Fibroblast of the aortic adventitia (primary cell): ENCODE measurements around the gene FCER2. TPM values are rescaled to one million over a fixed set of nuclear protein-coding genes. Genes with fewer than 3 reads are reported as not detected.

Experiments used
- DNase-seq: peaks from one replicate; pipeline ENCODE4 v3.0.0-alpha.2; 2010; ENCODE audit warnings: low read depth
- H3K4me3 ChIP-seq: 2 replicates; pipeline ENCODE4 v1.5.1; 2011; ENCODE audit warnings: low read depth, mild to moderate bottlenecking, control low read depth, low read length, moderate library complexity
- CTCF ChIP-seq: IDR thresholded peaks from 2 replicates; pipeline ENCODE4 v1.5.1; 2011; ENCODE audit warnings: mild to moderate bottlenecking, low read length, control low read depth, inconsistent platforms; ENCODE audit not compliant: insufficient read depth
- total RNA-seq: library from RNA; depleted of rRNA; stranded (reverse); fragments of >200 nt; gene quantifications from 2 replicates; pipeline ENCODE4 v1.2.3, GENCODE V29; 2012; ENCODE audit warnings: low replicate concordance

FCER2 gene
- total RNA-seq, 1 donor = not detected

- TF ChIP-seq CTCF = no peak
- DNase-seq = no peak
- no peak overlapping the region for H3K4me3 ChIP-seq
Measured at GRCh38 chr19:7672522-7672921, 29.4 kb downstream of the FCER2 start.

GRCh38 chr19:7670790-7671189 lies 31.1 kb downstream of the FCER2 start:
- TF ChIP-seq CTCF = no peak
- H3K4me3 ChIP-seq = no peak overlapping the region
- no peak for DNase-seq

- TF ChIP-seq CTCF = no peak
- H3K4me3 ChIP-seq = no peak overlapping the region
- DNase-seq = no peak
Measured at GRCh38 chr19:7670150-7670783, 31.7 kb downstream of the FCER2 start.

GRCh38 chr19:7669641-7670040 lies 32.3 kb downstream of the FCER2 start:
- no peak overlapping the region for H3K4me3 ChIP-seq
- no peak for TF ChIP-seq CTCF
- DNase-seq = no peak

- no peak for DNase-seq
- H3K4me3 ChIP-seq = no peak within 1 kb of the TSS
- no peak for TF ChIP-seq CTCF
Measured at GRCh38 chr19:7668842-7669241, 33.1 kb downstream of the FCER2 start, which contains the start of gene RETN. Gene RETN, plus strand, starts transcription at chr19:7669049. Its CDS starts 278 bp downstream, at chr19:7669327.

GRCh38 chr19:7665076-7665475 lies 36.9 kb downstream of the FCER2 start:
- H3K4me3 ChIP-seq = no peak overlapping the region
- DNase-seq = peak; percentile 83
- no peak for TF ChIP-seq CTCF

- no peak for DNase-seq
- no peak for TF ChIP-seq CTCF
- no peak overlapping the region for H3K4me3 ChIP-seq
Measured at GRCh38 chr19:7663706-7664105, 38.2 kb downstream of the FCER2 start.
